Activated T-helper 2 cell treated with anti-CD3 and anti-CD28 coated beads, Interferon-gamma antibody, Interleukin-2, Interleukin-4, amounts not matched to agents 10 μg/mL and 5 μg/mL and 100 μg/mL, durations not matched to agents 14 hours and 24 hours and 36 hours (primary cell): Measurements from ENCODE around the gene DYRK1A. TPM values are rescaled to one million over a fixed set of nuclear protein-coding genes. Genes with fewer than 3 reads are reported as not detected.

Experiments
- DNase-seq: peaks from one replicate; pipeline ENCODE4 v3.0.0; 2021; ENCODE audit warnings: low spot score
- H3K27ac Mint-ChIP-seq: one replicate; pipeline ENCODE4 v1.8.0; 2021; ENCODE audit warnings: mixed read lengths
- H3K27me3 Mint-ChIP-seq: one replicate; pipeline ENCODE4 v1.8.0; 2021; ENCODE audit warnings: low read depth, mixed read lengths
- H3K36me3 Mint-ChIP-seq: one replicate; pipeline ENCODE4 v1.8.0; 2021; ENCODE audit warnings: low read depth, mixed read lengths
- H3K4me1 Mint-ChIP-seq: one replicate; pipeline ENCODE4 v1.8.0; 2021; ENCODE audit warnings: low read depth, mixed read lengths
- H3K4me3 Mint-ChIP-seq: one replicate; pipeline ENCODE4 v1.8.0; 2021; ENCODE audit warnings: low read depth, mild to moderate bottlenecking, moderate library complexity, mixed read lengths
- H3K9me3 Mint-ChIP-seq: one replicate; pipeline ENCODE4 v1.8.0; 2021; ENCODE audit warnings: mixed read lengths
- intact Hi-C: fragments of 100-400 bp; cut with micrococcal nuclease; formaldehyde crosslinking; loops from one replicate; pipeline ENCODE4 v1.15.1; 2023
- total RNA-seq: library from RNA; stranded (reverse); gene quantifications from 2 replicates; pipeline ENCODE4 v1.2.3, GENCODE V29; 2022

Gene DYRK1A
- total RNA-seq, 1 donor from 2014 or later, result 61.8 TPM

- peak; percentile 80 for DNase-seq
- peak overlapping the region; percentile 86 for H3K4me3 Mint-ChIP-seq
- H3K4me1 Mint-ChIP-seq, result peaks cover 17% of the 10 kb centered on the region
- intact Hi-C loops, result loop anchor here (1.0 to 10.0 kb wide), 7 partner anchors 62 to 1883 kb away; partner anchors contain the start of genes DYRK1A, HLCS, LCA5L and VPS26C
- peak overlapping the region; percentile 98 for H3K27ac Mint-ChIP-seq
- no peaks in the 10 kb centered on the region for H3K36me3 Mint-ChIP-seq
- H3K9me3 Mint-ChIP-seq, result no peaks in the 10 kb centered on the region
- H3K27me3 Mint-ChIP-seq, result peaks cover 2% of the 10 kb centered on the region
These were observed 197.9 kb downstream of the DYRK1A start for GRCh38 chr21:37564341-37564923.

GRCh38 chr21:37564924-37565529 is 198.5 kb downstream of the DYRK1A start:
- no peaks in the 10 kb centered on the region for H3K36me3 Mint-ChIP-seq

DNA sequence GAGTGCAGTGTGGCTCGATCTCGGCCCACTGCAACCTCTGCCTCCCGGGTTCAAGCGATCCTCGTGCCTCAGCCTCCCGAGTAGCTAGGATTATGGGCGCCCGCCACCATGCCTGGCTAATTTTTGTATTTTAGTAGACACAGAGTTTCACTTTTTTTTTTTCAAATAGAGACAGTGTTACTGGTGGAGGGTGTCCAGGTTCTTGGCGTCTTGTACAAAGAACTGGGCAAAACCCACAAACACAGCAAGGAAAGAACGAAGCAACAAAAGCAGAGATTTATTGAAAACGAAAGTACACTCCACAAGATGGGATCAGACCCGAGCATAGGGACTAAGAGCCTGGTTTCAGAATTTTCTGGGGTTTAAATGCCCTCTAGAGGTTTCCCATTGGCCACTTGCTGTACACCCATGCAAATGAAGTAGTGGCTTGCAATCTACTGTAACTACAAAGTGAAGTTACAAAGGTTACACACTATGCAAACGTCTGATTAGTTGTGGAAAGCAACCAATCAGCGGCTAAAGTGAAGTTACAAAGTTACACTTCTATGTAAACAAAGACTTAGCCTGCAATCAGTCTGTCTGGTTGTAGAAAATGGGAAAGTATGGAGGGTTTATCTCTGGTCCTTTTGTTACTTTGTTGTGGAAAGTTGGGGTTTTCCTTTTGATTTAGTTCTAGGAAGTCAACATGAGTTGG is 199.1 kb downstream of the DYRK1A start:
- Mint-ChIP-seq H3K4me3 (peak overlapping the region; percentile 0), H3K36me3 (no peaks in the 10 kb centered on the region), H3K27me3 (peaks cover 6% of the 10 kb centered on the region), H3K9me3 (no peaks in the 10 kb centered on the region), H3K4me1 (peaks cover 17% of the 10 kb centered on the region), H3K27ac (peak overlapping the region; percentile 98)
- intact Hi-C loops, result loop anchor here (10.0 kb wide), 1 partner anchor 601 kb away; the partner anchor contains the start of gene HLCS
- peak; percentile 4 for DNase-seq

More at GRCh38 chr21:37564924-37565529, 198.5 kb downstream of the DYRK1A start:
- Mint-ChIP-seq H3K4me1 (peaks cover 17% of the 10 kb centered on the region), H3K27ac (peak overlapping the region; percentile 98), H3K9me3 (no peaks in the 10 kb centered on the region), H3K4me3 (peak overlapping the region; percentile 86), H3K27me3 (peaks cover 4% of the 10 kb centered on the region)
- intact Hi-C loops, result loop anchor here (1.0 to 10.0 kb wide), 7 partner anchors 63 to 1882 kb away; partner anchors contain the start of genes DYRK1A, HLCS, LCA5L and VPS26C
- no peak for DNase-seq

DNA sequence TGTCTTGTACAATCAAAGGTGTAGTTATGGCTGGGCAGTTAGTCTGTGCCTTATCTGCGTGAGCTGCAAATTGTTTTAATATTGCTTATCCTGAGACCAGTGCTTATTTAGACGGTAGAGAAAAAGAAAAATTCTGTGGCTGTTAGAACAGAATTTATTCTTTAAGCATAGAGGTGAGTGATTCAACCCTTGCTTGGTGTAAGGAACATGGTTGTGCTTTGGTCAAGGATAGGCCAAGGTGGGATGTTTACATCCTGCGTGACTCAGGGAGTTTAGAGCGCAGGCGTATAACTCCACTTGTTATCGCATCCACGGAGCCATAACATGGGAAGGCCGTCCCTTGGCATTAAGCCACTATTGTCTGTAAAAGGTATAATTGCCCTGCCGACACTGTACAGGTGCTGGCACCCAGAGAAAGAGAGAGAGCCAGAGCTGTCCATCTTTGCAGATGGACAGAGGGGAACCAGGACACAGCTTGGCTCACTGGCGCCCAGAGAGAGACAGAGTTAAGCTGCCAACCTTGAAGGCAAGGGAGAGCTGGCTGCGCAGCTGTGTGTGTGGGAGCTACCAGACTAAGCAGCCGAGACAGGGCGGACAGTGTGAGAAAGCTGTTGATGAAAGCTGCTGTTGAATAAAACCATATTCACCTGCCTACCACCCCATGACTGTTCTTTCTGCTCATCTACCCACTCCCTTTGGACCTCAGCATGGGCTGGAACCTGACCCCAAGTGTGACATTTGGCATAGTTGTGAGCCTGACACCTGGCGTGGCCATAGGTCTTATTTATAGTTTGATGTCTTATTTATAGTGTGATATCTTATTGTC is 200.4 kb downstream of the DYRK1A start:
- Mint-ChIP-seq H3K9me3 (no peaks in the 10 kb centered on the region), H3K27me3 (peaks cover 10% of the 10 kb centered on the region), H3K36me3 (no peaks in the 10 kb centered on the region), H3K4me3 (no peak overlapping the region), H3K27ac (no peak overlapping the region), H3K4me1 (peaks cover 17% of the 10 kb centered on the region)
- intact Hi-C loops, result loop anchor here (10.0 kb wide), 1 partner anchor 602 kb away; the partner anchor contains the start of gene HLCS
- no peak for DNase-seq

DNA sequence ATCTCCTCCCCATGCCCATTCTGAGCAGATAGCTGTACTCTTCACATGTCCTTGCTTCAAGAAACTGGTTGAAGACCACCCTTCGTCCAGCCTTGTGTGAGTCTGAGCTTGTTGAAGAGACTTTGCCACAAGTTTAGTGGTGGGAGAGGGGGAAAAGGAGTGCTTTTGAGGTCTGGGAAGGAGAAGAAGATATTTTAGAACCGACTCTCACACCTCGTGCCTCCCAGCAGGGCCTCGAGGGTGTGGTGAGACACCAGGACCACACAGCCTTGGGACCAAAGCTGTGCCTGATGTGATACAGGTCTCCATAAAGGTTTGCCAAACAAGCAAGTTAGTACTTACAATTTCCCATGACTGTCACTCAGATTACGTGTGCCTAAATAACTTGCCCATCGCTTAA is 201.8 kb downstream of the DYRK1A start:
- Mint-ChIP-seq H3K27ac (no peak overlapping the region), H3K36me3 (no peaks in the 10 kb centered on the region), H3K27me3 (peaks cover 10% of the 10 kb centered on the region), H3K4me3 (no peak overlapping the region), H3K9me3 (no peaks in the 10 kb centered on the region), H3K4me1 (peaks cover 13% of the 10 kb centered on the region)
- intact Hi-C loops, result loop anchor here (10.0 kb wide), 1 partner anchor 604 kb away; the partner anchor contains the start of gene HLCS
- no peak for DNase-seq

DNA sequence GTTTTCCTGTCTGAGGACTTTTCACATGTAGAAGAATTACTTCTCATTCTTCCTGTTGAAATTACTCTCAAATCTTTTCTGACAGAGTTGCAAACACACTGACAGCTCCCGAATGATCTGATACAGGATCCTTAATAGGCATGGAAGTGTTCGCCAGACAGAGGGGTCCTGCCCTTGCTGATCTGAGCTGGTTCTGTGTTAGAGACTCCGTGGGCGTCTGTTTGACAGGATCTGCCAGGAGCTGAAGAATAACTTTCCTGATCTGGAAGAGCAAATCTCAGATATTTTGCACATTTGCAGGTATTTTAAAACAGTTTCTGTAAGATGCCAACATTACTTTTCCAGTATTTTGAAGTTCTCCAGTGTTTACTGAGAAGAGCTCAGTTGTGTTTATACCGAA is 202.3 kb downstream of the DYRK1A start:
- intact Hi-C loops, result loop anchor here (10.0 kb wide), 1 partner anchor 604 kb away; the partner anchor contains the start of gene HLCS
- DNase-seq, result no peak
- Mint-ChIP-seq H3K36me3 (no peaks in the 10 kb centered on the region), H3K27ac (no peak overlapping the region), H3K9me3 (no peaks in the 10 kb centered on the region), H3K27me3 (peaks cover 10% of the 10 kb centered on the region), H3K4me1 (peaks cover 13% of the 10 kb centered on the region), H3K4me3 (no peak overlapping the region)

GRCh38 chr21:37571442-37571841 is 204.9 kb downstream of the DYRK1A start:
- no peaks in the 10 kb centered on the region for H3K9me3 Mint-ChIP-seq
- peaks cover 10% of the 10 kb centered on the region for H3K27me3 Mint-ChIP-seq
- no peaks in the 10 kb centered on the region for H3K36me3 Mint-ChIP-seq
- H3K4me1 Mint-ChIP-seq, result no peaks in the 10 kb centered on the region
- intact Hi-C loops, result no loop called here
- no peak overlapping the region for H3K4me3 Mint-ChIP-seq
- H3K27ac Mint-ChIP-seq, result no peak overlapping the region
- DNase-seq, result no peak

DNA sequence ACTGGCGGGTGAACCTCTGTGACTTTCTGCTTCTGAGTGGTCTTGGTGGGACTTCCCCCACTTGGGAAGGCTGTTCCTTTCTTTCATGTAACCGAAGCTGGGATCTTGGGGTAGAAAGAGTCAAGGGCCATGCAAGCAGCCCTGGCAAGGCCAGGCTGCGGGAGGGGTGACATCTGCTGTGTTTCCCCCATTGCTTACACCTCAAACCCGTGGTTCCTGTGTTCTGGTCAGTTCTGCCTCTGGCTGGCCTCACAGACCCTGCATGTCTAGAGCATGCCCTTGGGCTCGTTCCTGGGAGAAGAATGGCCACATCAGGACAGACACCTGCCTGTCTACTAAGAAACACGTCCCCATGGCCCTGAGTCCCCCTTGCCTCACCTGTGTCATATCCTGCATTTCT is 207.7 kb downstream of the DYRK1A start:
- no peak for DNase-seq
- peaks cover 9% of the 10 kb centered on the region for H3K27me3 Mint-ChIP-seq
- peaks cover 4% of the 10 kb centered on the region for H3K36me3 Mint-ChIP-seq
- no peaks in the 10 kb centered on the region for H3K4me1 Mint-ChIP-seq
- intact Hi-C loops, result no loop called here
- H3K4me3 Mint-ChIP-seq, result no peak overlapping the region
- peaks cover 19% of the 10 kb centered on the region for H3K9me3 Mint-ChIP-seq
- H3K27ac Mint-ChIP-seq, result no peak overlapping the region

DNA sequence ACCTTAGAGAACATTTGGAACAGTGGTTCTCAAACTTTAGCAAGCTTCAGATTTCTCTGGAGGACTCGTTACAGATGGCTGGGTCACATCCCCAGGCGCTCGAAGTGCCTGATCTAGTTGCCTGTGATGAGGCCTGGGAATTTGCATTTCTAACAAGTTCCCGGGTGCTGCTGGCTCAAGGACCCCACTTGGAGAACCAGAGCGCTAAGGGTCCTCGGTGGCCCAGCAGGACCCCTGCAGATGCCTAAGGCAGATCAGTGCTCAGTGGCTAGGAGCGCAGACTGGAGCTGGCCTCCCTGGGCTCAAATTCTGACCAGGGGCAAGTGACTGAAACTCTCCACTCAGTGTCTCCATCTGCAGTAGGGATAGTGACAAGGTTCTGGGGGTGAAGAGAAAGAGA is 208.2 kb downstream of the DYRK1A start:
- Mint-ChIP-seq H3K4me1 (no peaks in the 10 kb centered on the region), H3K4me3 (no peak overlapping the region), H3K36me3 (peaks cover 4% of the 10 kb centered on the region), H3K27me3 (peaks cover 10% of the 10 kb centered on the region), H3K27ac (no peak overlapping the region), H3K9me3 (peaks cover 21% of the 10 kb centered on the region)
- intact Hi-C loops, result no loop called here
- no peak for DNase-seq

- H3K9me3 Mint-ChIP-seq, result peaks cover 27% of the 10 kb centered on the region
- no peak overlapping the region for H3K4me3 Mint-ChIP-seq
- H3K36me3 Mint-ChIP-seq, result peaks cover 4% of the 10 kb centered on the region
- DNase-seq, result no peak
- H3K27ac Mint-ChIP-seq, result no peak overlapping the region
- H3K4me1 Mint-ChIP-seq, result peaks cover 2% of the 10 kb centered on the region
- H3K27me3 Mint-ChIP-seq, result peaks cover 10% of the 10 kb centered on the region
- intact Hi-C loops, result no loop called here
These were observed 209.0 kb downstream of the DYRK1A start for GRCh38 chr21:37575580-37575979.
